Tibial artery (tissue), 4 donors: ENCODE results near the gene TDRKH.
"Not testable (repeated sequence)": the region's sequence is repeated elsewhere in the genome, so short reads cannot be mapped to it uniquely, and the experiment has no call there.

Experiments
- DNase-seq, 2 donors: peaks; one replicate each; pipeline ENCODE4 v3.0.0-alpha.2; 2019
- H3K27ac ChIP-seq, 2 donors: fragments of 200-600 bp; sonication (generic) in 1 of 2; 1 replicate in 1 of 2; 2 replicates in 1 of 2; pipeline ENCODE4 v1.5.1; 2018 to 2019; ENCODE audit warnings: mild to moderate bottlenecking in 1 of 2
- H3K27me3 ChIP-seq, 2 donors: fragments of 200-600 bp; sonication (generic) in 1 of 2; one replicate each; pipeline versions ENCODE4 v1.5.1 to v1.6.0; 2016 to 2019
- H3K36me3 ChIP-seq, 3 donors: fragments of 200-600 bp; sonication (generic) in 2 of 3; one replicate each; pipeline ENCODE4 v1.5.1; 2016 to 2019; ENCODE audit warnings: mild to moderate bottlenecking in 2 of 3
- H3K4me1 ChIP-seq, 4 donors: fragments of 200-600 bp; sonication (generic) in 2 of 4; 1 replicate in 3 of 4; 2 replicates in 1 of 4; pipeline ENCODE4 v1.5.1; 2016 to 2019
- H3K4me3 ChIP-seq, 2 donors: fragments of 200-600 bp; sonication (generic) in 1 of 2; 1 replicate in 1 of 2; 2 replicates in 1 of 2; pipeline ENCODE4 v1.5.1; 2018 to 2019; ENCODE audit warnings: mild to moderate bottlenecking in 2 of 2
- H3K9me3 ChIP-seq, 3 donors: fragments of 200-600 bp; sonication (generic) in 1 of 3; one replicate each; pipeline ENCODE4 v1.5.1; 2016 to 2019
- CTCF ChIP-seq, 2 experiments: fragments of 200-600 bp in 1 of 2; fragments of 450-650 bp in 1 of 2; IDR thresholded peaks; one replicate each; pipeline ENCODE4 v1.5.1; 2017 to 2019; ENCODE audit warnings: antibody characterized with exemption in 2 of 2, mild to moderate bottlenecking in 1 of 2, moderate library complexity in 1 of 2
- intact Hi-C: fragments of 100-400 bp; cut with DNase I; formaldehyde crosslinking; loops from one replicate; pipeline ENCODE4 v1.15.0; 2023; ENCODE audit warnings: low total_unique reads

TDRKH gene

GRCh38 chr1:151773702-151774101 lies 16.6 kb downstream of the TDRKH start:
- H3K36me3 ChIP-seq, result peaks cover 0 to 56% (median 26%) of the 10 kb centered on the region in 3 donors
- H3K4me1 ChIP-seq, result no peaks in the 10 kb centered on the region
- no peaks in the 10 kb centered on the region for H3K9me3 ChIP-seq
- H3K27me3 ChIP-seq, result no peaks in the 10 kb centered on the region
- no peak overlapping the region for H3K27ac ChIP-seq
- no peak for TF ChIP-seq CTCF (IDR thresholded peaks at IDR 0.05)
- H3K4me3 ChIP-seq, result no peak overlapping the region
- DNase-seq, result no peak
- intact Hi-C loops, result no loop called here

GRCh38 chr1:151769270-151769669 lies 21.0 kb downstream of the TDRKH start:
- H3K9me3 ChIP-seq, H3K27me3 ChIP-seq, H3K4me3 ChIP-seq, intact Hi-C loops, H3K4me1 ChIP-seq, H3K27ac ChIP-seq, DNase-seq: not testable (repeated sequence)
- peaks cover 0 to 15% (median 6%) of the 10 kb centered on the region in 3 donors for H3K36me3 ChIP-seq

- H3K9me3 ChIP-seq, H3K4me3 ChIP-seq, DNase-seq: not testable (repeated sequence)
These were observed 21.8 kb downstream of the TDRKH start for GRCh38 chr1:151768351-151769066.

GRCh38 chr1:151763990-151764389 lies 26.3 kb downstream of the TDRKH start:
- no peaks in the 10 kb centered on the region for H3K9me3 ChIP-seq
- peak overlapping the region; percentile 86 to 89 for H3K27ac ChIP-seq
- no peak for TF ChIP-seq CTCF (IDR thresholded peaks at IDR 0.05)
- H3K4me1 ChIP-seq, result peaks cover 0 to 15% (median 8%) of the 10 kb centered on the region in 4 donors
- H3K36me3 ChIP-seq, result peaks cover 14 to 33% (median 22%) of the 10 kb centered on the region in 3 donors
- H3K27me3 ChIP-seq, result no peaks in the 10 kb centered on the region
- intact Hi-C loops, result no loop called here
- peak overlapping the region; percentile 69 to 75 for H3K4me3 ChIP-seq
- DNase-seq, result no peak

More at GRCh38 chr1:151768351-151769066, 21.8 kb downstream of the TDRKH start:
- H3K36me3 ChIP-seq, intact Hi-C loops, H3K27me3 ChIP-seq, H3K27ac ChIP-seq, H3K4me1 ChIP-seq: not testable (repeated sequence)

- no peak for TF ChIP-seq CTCF (IDR thresholded peaks at IDR 0.05)
- Histone ChIP-seq H3K9me3 (no peaks in the 10 kb centered on the region), H3K36me3 (peaks cover 14 to 40% (median 28%) of the 10 kb centered on the region in 3 donors), H3K27me3 (no peaks in the 10 kb centered on the region), H3K27ac (peak within 1 kb of the TSS; percentile 86 to 89), H3K4me3 (peak within 1 kb of the TSS; percentile 69 to 75), H3K4me1 (peaks cover 0 to 15% (median 8%) of the 10 kb centered on the region in 4 donors)
- peak; percentile 78 to 84 for DNase-seq
- intact Hi-C loops, result no loop called here
These were observed 27.1 kb downstream of the TDRKH start, which contains the start of gene MRPL9 for GRCh38 chr1:151762941-151763921. TSS of gene MRPL9 (minus strand) at chr1:151763496. CDS start at chr1:151763479, 17 bp downstream.

- Histone ChIP-seq H3K9me3 (no peaks in the 10 kb centered on the region), H3K27ac (no peak overlapping the region), H3K27me3 (no peaks in the 10 kb centered on the region), H3K4me3 (no peak overlapping the region), H3K36me3 (peaks cover 14 to 56% (median 28%) of the 10 kb centered on the region in 3 donors), H3K4me1 (peaks cover 0 to 15% (median 8%) of the 10 kb centered on the region in 4 donors)
- no peak for DNase-seq
- intact Hi-C loops, result no loop called here
- TF ChIP-seq CTCF (IDR thresholded peaks at IDR 0.05), result no peak
These were observed 29.5 kb downstream of the TDRKH start for GRCh38 chr1:151760597-151761385.
